Fibroblast of the aortic adventitia (primary cell): ENCODE results near the gene UHRF1. TPM values are rescaled to one million over a fixed set of nuclear protein-coding genes. Genes with fewer than 3 reads are reported as not detected.

ENCODE experiments used
- DNase-seq: peaks from one replicate; pipeline ENCODE4 v3.0.0-alpha.2; 2010; ENCODE audit warnings: low read depth
- H3K4me3 ChIP-seq: 2 replicates; pipeline ENCODE4 v1.5.1; 2011; ENCODE audit warnings: low read depth, mild to moderate bottlenecking, control low read depth, low read length, moderate library complexity
- total RNA-seq: library from RNA; depleted of rRNA; stranded (reverse); fragments of >200 nt; gene quantifications from 2 replicates; pipeline ENCODE4 v1.2.3, GENCODE V29; 2012; ENCODE audit warnings: low replicate concordance
- TF ChIP-seq, protein P1 (sequence below): IDR thresholded peaks from 2 replicates; pipeline ENCODE4 v1.5.1; 2011; ENCODE audit warnings: mild to moderate bottlenecking, low read length, control low read depth, inconsistent platforms; ENCODE audit not compliant: insufficient read depth

Gene UHRF1
- total RNA-seq, 1 donor = 61.8 TPM

DNA sequence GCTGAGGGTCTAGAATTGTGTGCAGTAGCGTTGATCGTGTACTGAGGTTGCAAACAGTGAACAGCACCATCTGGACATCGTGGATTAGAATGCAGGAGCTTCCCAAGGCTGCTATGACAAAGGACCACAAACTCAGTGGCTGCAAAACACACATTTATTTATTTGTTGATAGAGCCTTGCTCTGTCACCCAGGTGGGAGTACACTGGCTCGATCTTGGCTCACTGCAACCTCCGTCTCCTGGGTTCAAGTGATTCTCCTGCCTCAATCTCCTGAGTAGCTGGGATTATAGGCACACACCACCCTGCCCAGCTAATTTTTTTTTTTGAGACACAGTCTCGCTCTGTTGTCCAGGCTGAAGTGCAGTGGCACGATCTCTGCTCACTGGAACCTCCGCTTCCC, 2.3 kb upstream of the UHRF1 start:
- no peak for DNase-seq
- H3K4me3 ChIP-seq = no peak overlapping the region
- TF ChIP-seq, protein P1, sequence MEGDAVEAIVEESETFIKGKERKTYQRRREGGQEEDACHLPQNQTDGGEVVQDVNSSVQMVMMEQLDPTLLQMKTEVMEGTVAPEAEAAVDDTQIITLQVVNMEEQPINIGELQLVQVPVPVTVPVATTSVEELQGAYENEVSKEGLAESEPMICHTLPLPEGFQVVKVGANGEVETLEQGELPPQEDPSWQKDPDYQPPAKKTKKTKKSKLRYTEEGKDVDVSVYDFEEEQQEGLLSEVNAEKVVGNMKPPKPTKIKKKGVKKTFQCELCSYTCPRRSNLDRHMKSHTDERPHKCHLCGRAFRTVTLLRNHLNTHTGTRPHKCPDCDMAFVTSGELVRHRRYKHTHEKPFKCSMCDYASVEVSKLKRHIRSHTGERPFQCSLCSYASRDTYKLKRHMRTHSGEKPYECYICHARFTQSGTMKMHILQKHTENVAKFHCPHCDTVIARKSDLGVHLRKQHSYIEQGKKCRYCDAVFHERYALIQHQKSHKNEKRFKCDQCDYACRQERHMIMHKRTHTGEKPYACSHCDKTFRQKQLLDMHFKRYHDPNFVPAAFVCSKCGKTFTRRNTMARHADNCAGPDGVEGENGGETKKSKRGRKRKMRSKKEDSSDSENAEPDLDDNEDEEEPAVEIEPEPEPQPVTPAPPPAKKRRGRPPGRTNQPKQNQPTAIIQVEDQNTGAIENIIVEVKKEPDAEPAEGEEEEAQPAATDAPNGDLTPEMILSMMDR = no peak

DNA sequence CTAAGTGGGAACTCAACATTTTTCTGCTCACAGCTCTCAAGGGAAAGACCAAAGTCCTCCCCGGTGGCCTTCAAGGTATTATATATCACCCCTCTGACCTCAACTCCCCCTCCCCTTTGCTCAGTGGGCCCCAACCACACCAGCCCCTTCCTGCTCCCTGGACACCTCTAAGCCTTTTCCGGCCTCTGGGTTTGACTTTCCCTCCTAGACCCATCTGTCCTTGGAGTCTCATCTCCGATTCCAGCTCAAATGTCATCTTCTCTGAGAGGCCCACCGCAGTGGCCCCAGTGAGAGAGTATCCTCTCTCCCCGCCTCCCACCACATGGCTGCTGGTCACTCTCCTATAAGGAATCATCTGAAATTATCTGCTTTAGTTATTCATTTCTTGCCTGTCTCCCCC, 941 bp upstream of the UHRF1 start:
- TF ChIP-seq, protein P1 = no peak
- no peak overlapping the region for H3K4me3 ChIP-seq
- no peak for DNase-seq

DNA sequence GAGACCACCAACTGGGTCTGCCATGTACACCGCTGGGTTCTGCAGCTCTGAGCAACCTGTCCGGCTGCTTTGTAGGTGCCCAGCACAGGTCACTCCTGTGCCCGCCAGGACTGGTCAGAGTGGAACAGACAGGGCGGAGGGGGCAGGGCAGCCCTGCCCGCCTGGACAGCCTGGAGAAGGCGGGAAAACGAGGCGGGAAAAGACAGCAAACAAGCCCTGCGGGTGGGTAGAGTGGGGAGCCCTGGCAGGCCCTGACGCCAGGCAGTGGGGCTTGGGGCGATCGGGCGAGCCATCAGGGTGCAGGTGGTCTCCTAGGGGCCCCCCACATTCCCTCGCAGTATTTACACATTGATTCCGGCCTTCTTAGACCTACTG, 533 bp upstream of the UHRF1 start:
- TF ChIP-seq, protein P1 = no peak
- H3K4me3 ChIP-seq = no peak overlapping the region
- DNase-seq = no peak

DNA sequence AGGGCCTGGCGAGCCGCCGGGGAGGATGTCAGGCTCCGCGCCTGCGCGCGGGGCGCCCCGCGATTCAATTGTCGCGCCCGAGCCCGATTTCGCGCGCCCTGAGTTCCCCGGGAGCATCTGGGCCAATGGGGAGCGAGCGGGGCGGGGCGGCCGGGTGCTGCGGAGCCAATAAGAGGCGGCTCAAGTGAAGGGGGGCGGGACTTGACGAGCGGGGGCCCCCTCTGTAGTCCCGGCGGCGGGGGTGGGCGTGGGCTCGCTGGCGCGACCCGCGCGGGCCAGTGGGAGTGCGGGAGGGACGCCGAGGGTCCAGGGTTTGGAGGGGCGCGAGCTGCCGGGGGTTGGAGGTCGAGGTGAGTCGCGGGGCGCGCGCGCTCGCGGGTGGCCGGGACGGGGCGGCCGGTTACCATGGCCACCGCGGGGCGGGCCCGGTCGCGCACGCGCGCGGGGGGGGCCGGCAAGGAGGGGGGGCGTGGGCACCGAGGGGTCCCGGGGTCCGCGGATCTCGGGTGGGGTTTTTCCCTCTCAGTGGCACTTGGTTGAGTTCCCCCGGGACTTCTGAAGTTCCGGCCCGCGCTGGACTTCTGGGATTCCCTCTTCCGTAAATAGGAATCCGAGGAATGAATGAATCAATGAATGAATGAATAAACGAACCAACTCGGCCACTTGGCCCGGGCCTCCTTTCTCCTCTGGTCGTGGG, 744 bp downstream of the UHRF1 start:
- peak; percentile 70 for DNase-seq
- TF ChIP-seq, protein P1 = no peak
- H3K4me3 ChIP-seq = peak overlapping the region; percentile 76

DNA sequence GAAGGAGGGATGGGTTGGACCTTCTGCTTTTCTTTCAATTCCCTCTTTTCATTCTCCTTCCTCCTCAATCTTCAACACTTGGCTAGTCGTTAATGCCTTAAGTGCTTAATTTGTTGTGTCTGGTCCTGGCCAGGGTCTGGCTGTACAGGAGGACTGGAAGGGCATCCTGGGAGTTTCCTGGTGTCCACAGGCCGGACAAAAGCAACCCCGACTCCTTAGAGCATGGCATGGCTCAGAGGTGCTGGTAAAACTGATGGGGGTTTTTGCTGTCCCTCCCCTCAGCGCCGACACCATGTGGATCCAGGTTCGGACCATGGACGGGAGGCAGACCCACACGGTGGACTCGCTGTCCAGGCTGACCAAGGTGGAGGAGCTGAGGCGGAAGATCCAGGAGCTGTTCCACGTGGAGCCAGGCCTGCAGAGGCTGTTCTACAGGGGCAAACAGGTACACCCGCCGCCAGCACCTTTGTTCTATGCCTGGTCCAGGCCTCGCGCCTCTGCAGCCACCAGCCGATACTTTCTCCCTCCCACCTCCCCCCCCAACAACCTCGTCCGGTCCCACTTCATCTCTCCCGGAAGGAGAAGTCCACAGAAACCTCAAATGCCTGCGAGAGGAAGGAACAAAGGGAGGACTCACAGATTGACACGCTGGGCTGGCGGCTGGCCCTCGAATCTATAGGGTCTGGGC, 1.4 kb downstream of the UHRF1 start:
- peak; percentile 57 for DNase-seq
- TF ChIP-seq, protein P1 = no peak

DNA sequence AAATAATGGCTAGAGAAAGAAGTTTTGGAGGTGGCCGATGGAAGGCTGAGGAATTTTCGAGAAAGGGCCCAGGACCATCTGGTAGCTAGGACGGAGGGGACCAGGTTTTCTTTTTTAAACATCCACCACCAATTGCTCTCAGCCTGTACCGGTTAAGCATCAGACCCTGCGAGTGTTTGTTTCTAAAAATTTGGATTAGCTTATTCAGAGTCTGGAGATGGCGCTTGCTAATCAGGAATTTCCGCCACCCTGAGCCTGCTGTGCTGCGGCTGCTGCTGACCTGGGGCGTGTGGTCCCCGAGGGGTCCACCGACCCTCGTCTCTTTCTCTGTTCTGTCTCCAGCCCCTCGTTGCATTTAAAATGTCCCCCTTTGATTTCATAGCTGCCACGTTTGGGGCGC, 2.0 kb downstream of the UHRF1 start:
- TF ChIP-seq, protein P1 = no peak
- DNase-seq = peak; percentile 38
- peak overlapping the region; percentile 76 for H3K4me3 ChIP-seq

More for the DNA sequence above, 1.4 kb downstream of the UHRF1 start:
- peak overlapping the region; percentile 76 for H3K4me3 ChIP-seq
